MM.1S (cell line): ENCODE results near the gene TFDP1.

Source experiments
- DNase-seq: peaks from one replicate; pipeline ENCODE4 v3.0.0-alpha.2; 2015
- H2AFZ ChIP-seq: fragments of 300-600 bp; sonication (generic); 2 replicates; pipeline ENCODE4 v1.6.0; 2016; ENCODE audit warnings: antibody characterized with exemption, low read length
- H3F3A ChIP-seq: fragments of 300-600 bp; sonication (generic); 2 replicates; pipeline ENCODE4 v1.6.1; 2016; ENCODE audit warnings: mild to moderate bottlenecking, antibody characterized with exemption, low read length, moderate library complexity, mixed read lengths; ENCODE audit not compliant: insufficient read depth
- H3K27ac ChIP-seq: fragments of 300-600 bp; sonication (generic); 2 replicates; pipeline ENCODE4 v1.5.1; 2016; ENCODE audit warnings: mild to moderate bottlenecking, low read length
- H3K27me3 ChIP-seq: fragments of 300-600 bp; sonication (generic); replicated peaks from 2 replicates; pipeline ENCODE4 v1.6.0; 2016; ENCODE audit warnings: low read length; ENCODE audit not compliant: insufficient read depth
- H3K36me3 ChIP-seq: fragments of 300-600 bp; sonication (generic); replicated peaks from 2 replicates; pipeline ENCODE4 v1.6.1; 2016; ENCODE audit warnings: mild to moderate bottlenecking, low read length, mixed read lengths; ENCODE audit not compliant: insufficient read depth
- H3K4me1 ChIP-seq: fragments of 300-600 bp; sonication (generic); 2 replicates; pipeline ENCODE4 v1.6.1; 2016; ENCODE audit warnings: low read length, mixed read lengths
- H3K4me2 ChIP-seq: fragments of 300-600 bp; sonication (generic); 2 replicates; pipeline ENCODE4 v1.6.0; 2016; ENCODE audit warnings: low read depth, low read length
- H3K4me3 ChIP-seq: fragments of 300-600 bp; sonication (generic); 2 replicates; pipeline ENCODE4 v1.5.1; 2016; ENCODE audit warnings: low read length, mixed read lengths
- H3K79me2 ChIP-seq: fragments of 300-600 bp; sonication (generic); 2 replicates; pipeline ENCODE4 v1.6.1; 2016; ENCODE audit warnings: mixed run types, low read length, mixed read lengths
- H3K9ac ChIP-seq: fragments of 300-600 bp; sonication (generic); 2 replicates; pipeline ENCODE4 v1.6.1; 2016; ENCODE audit warnings: low read length, mixed read lengths
- H3K9me2 ChIP-seq: fragments of 300-600 bp; sonication (generic); replicated peaks from 2 replicates; pipeline ENCODE4 v1.6.1; 2016; ENCODE audit warnings: mild to moderate bottlenecking, low read length, mixed read lengths; ENCODE audit not compliant: insufficient read depth
- H3K9me3 ChIP-seq: fragments of 300-600 bp; sonication (generic); replicated peaks from 2 replicates; pipeline ENCODE4 v1.6.1; 2016; ENCODE audit warnings: mild to moderate bottlenecking, low read length, mixed read lengths; ENCODE audit not compliant: insufficient read depth
- H4K20me1 ChIP-seq: fragments of 300-600 bp; sonication (generic); 2 replicates; pipeline ENCODE4 v1.6.1; 2016; ENCODE audit warnings: mild to moderate bottlenecking, low read length, moderate library complexity, mixed read lengths; ENCODE audit not compliant: insufficient read depth
- CTCF ChIP-seq: fragments of 300-600 bp; sonication (generic); IDR thresholded peaks from 2 replicates; pipeline ENCODE4 v1.5.1; 2016; ENCODE audit warnings: antibody characterized with exemption, low read length, mixed read lengths
- EZH2 ChIP-seq: fragments of 300-600 bp; sonication (generic); optimal IDR thresholded peaks from 2 replicates; pipeline ENCODE3; 2017; ENCODE audit warnings: low read depth, mild to moderate bottlenecking, antibody characterized with exemption, low read length, mixed read lengths
- EZH2phosphoT487 ChIP-seq: fragments of 300-600 bp; sonication (generic); IDR thresholded peaks from 2 replicates; pipeline ENCODE4 v1.6.1; 2018; ENCODE audit warnings: antibody characterized with exemption, low read length

Gene TFDP1

GRCh38 chr13:113601166-113602070, 16.9 kb downstream of the TFDP1 start:
- Histone ChIP-seq H3K9ac (no peak overlapping the region), H2AFZ (no peak overlapping the region), H3F3A (no peaks in the 10 kb centered on the region), H3K9me2 (no peaks in the 10 kb centered on the region), H3K9me3 (no peaks in the 10 kb centered on the region), H4K20me1 (peaks cover 13% of the 10 kb centered on the region; the same call in 1 of the 2 replicates), H3K4me2 (no peak overlapping the region), H3K4me3 (no peak overlapping the region), H3K79me2 (peaks cover 100% of the 10 kb centered on the region), H3K27me3 (no peaks in the 10 kb centered on the region), H3K27ac (no peak overlapping the region), H3K4me1 (no peaks in the 10 kb centered on the region), H3K36me3 (peaks cover 35% of the 10 kb centered on the region; the same call in 1 of the 2 replicates)
- no peak for DNase-seq
- TF ChIP-seq EZH2phosphoT487 (no peak), EZH2 (no peak), CTCF (no peak)

GRCh38 chr13:113602291-113602988, 17.9 kb downstream of the TFDP1 start:
- H3K4me1 ChIP-seq, result no peaks in the 10 kb centered on the region
- TF ChIP-seq EZH2phosphoT487 (no peak), EZH2 (no peak), CTCF (no peak)
- no peak for DNase-seq
- peaks cover 100% of the 10 kb centered on the region for H3K79me2 ChIP-seq
- no peak overlapping the region for H3K4me3 ChIP-seq
- H3K9me2 ChIP-seq, result no peaks in the 10 kb centered on the region
- no peaks in the 10 kb centered on the region for H3F3A ChIP-seq
- no peaks in the 10 kb centered on the region for H3K9me3 ChIP-seq
- H3K4me2 ChIP-seq, result no peak overlapping the region
- no peaks in the 10 kb centered on the region for H3K27me3 ChIP-seq
- H3K36me3 ChIP-seq, result peaks cover 27% of the 10 kb centered on the region; the same call in 1 of the 2 replicates
- peaks cover 19% of the 10 kb centered on the region; the same call in 1 of the 2 replicates for H4K20me1 ChIP-seq
- H3K9ac ChIP-seq, result no peak overlapping the region
- H2AFZ ChIP-seq, result no peak overlapping the region
- H3K27ac ChIP-seq, result no peak overlapping the region

GRCh38 chr13:113603116-113603710, 18.7 kb downstream of the TFDP1 start:
- no peak overlapping the region for H3K9ac ChIP-seq
- H3K9me3 ChIP-seq, result no peaks in the 10 kb centered on the region
- TF ChIP-seq EZH2, result no peak
- no peak for TF ChIP-seq EZH2phosphoT487
- TF ChIP-seq CTCF, result no peak
- no peaks in the 10 kb centered on the region for H3K9me2 ChIP-seq
- H3K4me2 ChIP-seq, result no peak overlapping the region
- no peak overlapping the region for H3K27ac ChIP-seq
- no peak overlapping the region for H2AFZ ChIP-seq
- no peaks in the 10 kb centered on the region for H3K4me1 ChIP-seq
- DNase-seq, result no peak
- no peaks in the 10 kb centered on the region for H3K27me3 ChIP-seq
- H4K20me1 ChIP-seq, result peaks cover 22% of the 10 kb centered on the region; the same call in 1 of the 2 replicates
- peaks cover 100% of the 10 kb centered on the region for H3K79me2 ChIP-seq
- peaks cover 19% of the 10 kb centered on the region; the same call in 1 of the 2 replicates for H3K36me3 ChIP-seq
- H3K4me3 ChIP-seq, result no peak overlapping the region
- no peaks in the 10 kb centered on the region for H3F3A ChIP-seq
